HL-60/S4 treated with phorbol 12-myristate 13-acetate at 8.2 ng/mL for 4 days and 3 days (cell line): Measurements from ENCODE around the gene TSHZ3.

Experiments used
- in situ Hi-C: fragments of 300-500 bp; cut with MboI; formaldehyde crosslinking; loops from 2 replicates; pipeline ENCODE4 v1.15.0; 2022; ENCODE audit warnings: low sequenced_read_pairs

The TSHZ3 gene

DNA sequence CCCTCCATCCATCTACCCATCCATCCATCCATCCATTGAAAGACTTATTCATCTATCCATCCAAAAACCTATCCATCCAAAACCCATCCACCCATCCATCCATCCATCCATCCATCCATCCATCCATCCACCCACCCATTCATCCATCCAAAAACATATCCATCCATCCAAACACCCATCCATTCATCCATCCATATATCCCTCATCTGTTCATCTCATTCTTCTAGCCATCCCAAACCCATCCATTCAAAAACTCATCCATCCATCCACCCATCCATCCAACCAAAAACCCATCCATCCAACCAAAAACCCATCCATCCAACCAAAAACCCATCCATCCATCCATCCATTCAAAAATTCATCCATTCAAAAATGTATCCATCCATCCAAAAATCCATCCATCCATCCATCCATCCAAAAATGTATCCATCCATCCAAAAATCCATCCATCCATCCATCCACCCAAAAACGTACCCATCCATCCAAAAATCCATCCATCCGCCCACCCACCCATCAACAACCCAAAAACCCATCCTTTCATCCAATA is 56.5 kb downstream of the TSHZ3 start:
- in situ Hi-C loops: no loop called here

DNA sequence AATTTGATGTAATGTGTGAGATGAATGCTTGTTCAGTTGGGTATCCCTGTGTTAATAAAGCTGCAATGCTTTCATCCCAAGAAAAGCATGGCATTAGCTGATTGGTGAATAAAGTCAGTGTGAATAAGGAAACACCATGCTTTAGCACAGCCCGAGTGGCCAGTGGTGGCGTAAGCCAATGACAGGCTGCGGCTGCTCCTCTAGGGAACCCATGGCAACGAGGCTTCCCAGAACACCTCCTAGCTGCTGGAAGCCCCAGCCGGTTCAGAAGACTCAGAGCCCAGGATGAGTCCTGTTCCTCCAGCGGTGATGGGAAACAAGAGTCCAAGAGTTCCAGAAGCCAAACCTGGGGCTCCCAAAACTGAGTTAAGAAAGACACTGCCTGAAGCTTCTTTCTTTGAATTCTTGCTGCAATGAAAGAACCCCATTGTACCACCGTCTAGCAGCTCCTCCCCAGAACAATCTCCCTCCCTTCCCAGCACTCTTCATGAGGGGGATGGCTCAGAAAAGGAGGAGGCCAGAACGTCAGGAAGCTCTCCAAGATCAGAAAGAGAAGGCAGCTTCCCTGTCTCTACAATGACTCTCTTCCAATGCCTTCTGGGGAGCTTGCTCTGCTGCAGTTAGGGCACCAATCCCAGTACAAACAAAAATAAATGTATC is 58.2 kb downstream of the TSHZ3 start:
- in situ Hi-C loops: no loop called here

- in situ Hi-C loops: no loop called here
Observed at GRCh38 chr19:31289976-31290375, 59.3 kb downstream of the TSHZ3 start.

- in situ Hi-C loops: no loop called here
Observed at GRCh38 chr19:31289381-31289880, 59.8 kb downstream of the TSHZ3 start.

GRCh38 chr19:31286491-31286890 is 62.7 kb downstream of the TSHZ3 start:
- in situ Hi-C loops: no loop called here

GRCh38 chr19:31285744-31286143 is 63.5 kb downstream of the TSHZ3 start:
- in situ Hi-C loops: no loop called here

GRCh38 chr19:31284621-31285020 is 64.6 kb downstream of the TSHZ3 start:
- in situ Hi-C loops: no loop called here

DNA sequence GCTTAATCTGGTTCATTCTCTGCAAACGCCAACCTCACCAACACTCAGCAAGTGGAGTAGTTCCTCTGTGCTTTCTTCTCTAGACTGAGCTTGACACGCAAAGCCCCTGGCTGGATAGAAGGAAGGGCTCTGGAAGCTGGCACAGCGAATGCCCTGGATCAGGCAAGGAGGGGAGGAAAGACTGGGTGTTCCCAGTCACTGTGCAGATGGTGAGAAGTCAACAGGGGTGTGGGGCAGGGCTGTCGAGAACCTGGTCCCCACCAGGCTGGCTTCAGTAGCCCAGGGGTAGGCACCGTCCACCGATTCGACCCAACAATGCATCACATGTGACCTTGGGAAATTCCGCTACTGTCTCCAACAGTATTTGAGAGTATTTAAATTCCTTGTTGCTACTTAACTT is 65.5 kb downstream of the TSHZ3 start:
- in situ Hi-C loops: no loop called here

GRCh38 chr19:31282346-31282745 is 66.9 kb downstream of the TSHZ3 start:
- in situ Hi-C loops: no loop called here

DNA sequence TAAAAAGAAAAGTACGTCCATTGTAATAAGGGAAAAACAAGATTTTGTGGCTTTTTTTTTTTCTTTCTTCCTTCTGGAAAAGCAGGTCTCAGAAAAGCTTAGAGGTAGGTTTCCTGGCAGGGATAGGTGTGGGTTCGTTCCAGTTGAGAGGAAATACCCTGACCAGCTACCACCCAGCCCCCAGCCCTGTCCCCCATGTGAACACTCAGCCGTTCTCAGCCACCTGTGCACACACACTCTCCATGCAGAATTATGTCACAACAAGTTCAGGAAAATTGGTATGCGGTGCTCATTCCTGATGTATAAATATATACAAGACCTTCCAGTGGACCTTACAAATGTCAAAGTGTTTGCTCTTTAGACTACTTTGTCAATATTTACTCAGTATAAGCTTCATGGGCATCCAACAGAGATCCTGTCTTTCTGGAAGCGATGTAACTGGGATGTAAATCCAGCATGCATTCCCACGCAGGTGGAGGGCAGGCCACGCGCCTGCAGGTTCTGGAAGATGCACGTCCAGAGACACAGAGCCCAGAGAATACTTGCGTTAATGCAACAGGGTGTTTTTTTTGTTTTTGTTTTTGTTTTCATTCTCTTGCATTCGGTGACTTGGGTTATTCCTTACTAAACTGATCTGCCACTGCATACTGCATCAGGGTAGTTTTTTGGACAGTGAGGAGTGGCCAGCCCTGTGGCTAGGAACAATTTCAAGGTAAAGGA is 68.8 kb downstream of the TSHZ3 start:
- in situ Hi-C loops: no loop called here

DNA sequence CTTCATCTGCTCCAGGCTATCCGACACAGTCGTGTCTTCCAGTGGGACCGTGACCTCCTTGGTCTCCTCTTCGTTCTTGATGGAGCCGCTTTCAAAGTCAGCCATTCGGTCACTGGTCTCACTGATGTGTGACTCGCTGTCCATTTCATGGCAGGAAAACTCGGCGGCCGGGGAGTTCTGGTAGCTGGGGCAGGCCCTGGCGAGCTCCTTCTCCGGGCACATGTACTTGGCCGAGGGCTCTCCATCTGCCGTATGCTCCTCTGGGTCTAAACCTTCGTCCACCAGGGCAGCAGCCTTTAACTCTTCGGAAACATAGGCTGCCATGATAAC is 69.8 kb downstream of the TSHZ3 start:
- in situ Hi-C loops: no loop called here

- in situ Hi-C loops: no loop called here
Observed at GRCh38 chr19:31278555-31279435, 70.4 kb downstream of the TSHZ3 start.

GRCh38 chr19:31277516-31277915 is 71.7 kb downstream of the TSHZ3 start:
- in situ Hi-C loops: no loop called here

GRCh38 chr19:31276831-31277230 is 72.4 kb downstream of the TSHZ3 start:
- in situ Hi-C loops: no loop called here

DNA sequence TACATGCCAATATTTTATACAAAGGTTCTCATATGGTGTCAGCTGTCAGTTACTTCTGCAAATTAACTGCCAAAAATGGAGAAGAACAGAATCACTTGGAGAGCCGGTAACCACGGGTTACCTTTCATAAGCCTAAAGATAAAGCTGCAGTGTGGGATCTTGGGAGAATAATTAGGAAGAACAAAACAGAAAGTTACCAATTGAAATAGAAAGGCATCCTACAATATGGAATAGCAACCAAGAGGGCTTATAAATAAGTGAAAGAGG is 74.2 kb downstream of the TSHZ3 start:
- in situ Hi-C loops: no loop called here

- in situ Hi-C loops: no loop called here
Observed at GRCh38 chr19:31274251-31275067, 74.8 kb downstream of the TSHZ3 start.

DNA sequence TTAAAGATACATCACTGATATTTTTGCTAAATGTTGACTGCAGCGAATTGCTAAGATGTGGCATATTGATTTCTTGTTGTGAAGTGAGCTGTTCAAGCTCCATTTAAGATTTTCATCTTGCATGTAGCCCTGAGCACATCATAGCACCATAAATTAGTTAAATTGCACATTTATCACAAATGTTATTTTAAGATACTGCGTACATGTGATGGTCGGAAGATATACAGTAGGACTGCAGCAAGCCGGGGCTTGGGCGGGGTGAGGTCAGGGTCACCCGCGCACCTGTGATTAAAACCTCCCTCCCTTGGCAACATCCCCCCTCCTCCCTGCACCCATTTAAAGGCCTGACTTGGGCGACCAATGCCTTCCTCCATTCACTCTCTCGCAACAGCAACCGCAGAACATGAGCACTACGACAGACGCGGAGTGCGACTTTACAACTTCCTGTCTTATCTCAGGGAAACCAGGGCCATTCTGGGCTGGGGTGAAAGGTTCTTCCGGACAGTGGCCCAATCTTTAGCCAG is 76.6 kb downstream of the TSHZ3 start:
- in situ Hi-C loops: no loop called here

DNA sequence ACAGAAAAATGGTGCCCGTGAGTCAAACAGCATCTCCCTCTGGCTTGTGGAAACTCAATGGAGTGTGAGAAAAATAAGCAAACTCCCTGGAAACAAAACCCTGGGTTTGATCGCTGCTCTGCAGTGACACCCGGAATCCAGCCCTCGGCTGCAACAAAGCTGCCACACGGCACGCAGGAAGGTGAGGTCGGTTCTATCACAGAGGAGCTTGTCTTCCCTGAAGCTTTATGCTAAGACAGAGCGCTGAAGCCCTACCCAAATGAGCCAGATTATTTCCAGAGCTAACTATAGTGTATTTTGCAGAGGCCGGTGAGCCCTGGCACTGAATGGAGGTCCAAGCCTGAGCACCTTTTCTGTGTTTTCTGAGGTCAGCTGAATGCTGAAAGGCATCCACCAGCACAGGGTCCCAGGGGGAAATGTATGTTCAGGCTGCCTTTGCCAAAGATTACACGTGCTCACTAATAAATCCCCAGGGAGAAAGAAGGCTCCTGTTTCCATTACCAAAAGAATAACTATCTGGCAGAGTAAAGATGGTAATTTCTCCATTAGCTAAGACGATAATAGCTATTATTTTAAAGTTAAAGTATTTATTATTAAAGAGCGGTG is 77.8 kb downstream of the TSHZ3 start:
- in situ Hi-C loops: no loop called here

GRCh38 chr19:31270897-31271296 is 78.3 kb downstream of the TSHZ3 start:
- in situ Hi-C loops: no loop called here
